RWPE2 (cell line): ENCODE data around the gene GTF2F2.

ENCODE experiments used
- ATAC-seq: fragments of 200-7000 bp; cut with Tn5 transposase; 3 replicates; pipeline ENCODE4 v1.9.1; 2021; ENCODE audit warnings: low read depth
- DNase-seq: peaks from one replicate; pipeline ENCODE4 v3.0.0-alpha.2; 2020; ENCODE audit warnings: low spot score
- H3K27ac ChIP-seq: fragments of 450-650 bp; 2 replicates; pipeline ENCODE4 v1.5.1; 2017; ENCODE audit warnings: mild to moderate bottlenecking; ENCODE audit not compliant: poor library complexity, severe bottlenecking
- H3K27me3 ChIP-seq: fragments of 250-450 bp; sonication (Bioruptor Pico); 2 replicates; pipeline ENCODE4 v1.5.1; 2021; ENCODE audit warnings: mild to moderate bottlenecking, moderate library complexity; ENCODE audit not compliant: insufficient read depth, poor library complexity, severe bottlenecking
- H3K36me3 ChIP-seq: fragments of 250-450 bp; sonication (Bioruptor Pico); 2 replicates; pipeline ENCODE4 v1.5.1; 2020; ENCODE audit warnings: low read depth, mild to moderate bottlenecking, moderate library complexity
- H3K4me1 ChIP-seq: fragments of 250-450 bp; sonication (Bioruptor Pico); 2 replicates; pipeline ENCODE4 v1.5.1; 2021; ENCODE audit warnings: mild to moderate bottlenecking, moderate library complexity; ENCODE audit not compliant: insufficient read depth, poor library complexity, severe bottlenecking
- H3K4me3 ChIP-seq: fragments of 250-450 bp; sonication (Bioruptor Pico); 2 replicates; pipeline ENCODE4 v1.5.1; 2021; ENCODE audit warnings: mild to moderate bottlenecking, moderate library complexity; ENCODE audit not compliant: severe bottlenecking
- H3K9me3 ChIP-seq: fragments of 250-450 bp; sonication (Bioruptor Pico); 2 replicates; pipeline ENCODE4 v1.5.1; 2021; ENCODE audit warnings: mild to moderate bottlenecking, moderate library complexity; ENCODE audit not compliant: severe bottlenecking
- CTCF ChIP-seq: fragments of 450-650 bp; IDR thresholded peaks from one replicate; pipeline ENCODE4 v1.5.1; 2017; ENCODE audit warnings: mild to moderate bottlenecking, moderate library complexity; ENCODE audit not compliant: poor library complexity, severe bottlenecking

The GTF2F2 gene

DNA sequence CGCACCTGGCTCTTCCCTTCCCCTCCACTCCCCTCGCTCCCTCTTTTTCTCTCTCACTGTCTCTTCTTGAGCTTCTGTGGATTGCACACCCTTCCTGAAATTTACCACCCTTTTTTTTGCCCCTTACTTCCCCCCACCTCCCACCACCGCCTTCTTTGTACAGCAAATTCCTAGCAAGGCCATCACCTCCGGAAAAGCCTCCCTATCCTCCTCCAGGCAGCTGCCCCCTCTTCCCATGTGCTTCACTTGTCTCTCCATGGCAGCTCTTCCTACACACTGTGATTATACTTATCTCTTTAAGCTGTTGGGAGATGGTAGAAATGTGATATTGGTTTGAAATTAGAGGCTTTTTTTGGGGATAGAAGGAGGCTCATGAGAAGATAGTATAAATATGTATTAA is 108.9 kb downstream of the GTF2F2 start:
- H3K27me3 ChIP-seq: no peaks in the 10 kb centered on the region
- no peak for ATAC-seq
- H3K27ac ChIP-seq: no peak overlapping the region
- H3K4me3 ChIP-seq: no peak overlapping the region
- H3K9me3 ChIP-seq: no peaks in the 10 kb centered on the region
- no peak for TF ChIP-seq CTCF
- no peaks in the 10 kb centered on the region for H3K4me1 ChIP-seq
- DNase-seq: no peak
- H3K36me3 ChIP-seq: no peaks in the 10 kb centered on the region

DNA sequence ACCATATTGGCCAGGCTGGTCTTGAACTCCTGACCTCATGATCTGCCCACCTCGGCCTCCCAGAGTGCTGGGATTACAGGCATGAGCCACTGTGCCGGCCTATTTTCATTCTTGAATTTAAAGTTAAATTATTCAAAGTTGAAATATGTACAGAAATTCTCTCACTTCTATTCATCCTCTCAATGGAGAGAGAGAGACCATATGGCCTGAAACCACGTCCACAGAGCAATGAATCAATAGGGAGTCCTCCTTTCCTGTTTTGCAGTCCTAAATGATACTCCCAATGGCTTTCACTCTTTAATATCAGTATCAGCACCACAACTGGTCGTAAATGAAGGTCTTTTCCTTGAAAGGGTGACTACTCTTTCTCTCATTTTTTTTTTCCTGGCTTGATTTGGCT is 111.0 kb downstream of the GTF2F2 start:
- no peak for ATAC-seq
- Histone ChIP-seq H3K27ac (no peak overlapping the region), H3K9me3 (no peaks in the 10 kb centered on the region), H3K4me1 (peaks cover 11% of the 10 kb centered on the region), H3K27me3 (no peaks in the 10 kb centered on the region), H3K4me3 (no peak overlapping the region), H3K36me3 (no peaks in the 10 kb centered on the region)
- DNase-seq: no peak
- no peak for TF ChIP-seq CTCF

GRCh38 chr13:45231722-45232121 is 111.4 kb downstream of the GTF2F2 start:
- no peak overlapping the region for H3K27ac ChIP-seq

GRCh38 chr13:45232591-45232990 is 112.3 kb downstream of the GTF2F2 start:
- no peaks in the 10 kb centered on the region for H3K27me3 ChIP-seq
- no peak for ATAC-seq
- H3K4me1 ChIP-seq: peaks cover 21% of the 10 kb centered on the region
- H3K36me3 ChIP-seq: no peaks in the 10 kb centered on the region
- H3K27ac ChIP-seq: no peak overlapping the region
- DNase-seq: no peak
- TF ChIP-seq CTCF: no peak
- H3K4me3 ChIP-seq: no peak overlapping the region
- H3K9me3 ChIP-seq: no peaks in the 10 kb centered on the region

More at GRCh38 chr13:45231722-45232121, 111.4 kb downstream of the GTF2F2 start:
- H3K36me3 ChIP-seq: no peaks in the 10 kb centered on the region
- DNase-seq (no peak), ATAC-seq (no peak)
- no peaks in the 10 kb centered on the region for H3K27me3 ChIP-seq
- no peak for TF ChIP-seq CTCF
- peaks cover 15% of the 10 kb centered on the region for H3K4me1 ChIP-seq
- H3K9me3 ChIP-seq: no peaks in the 10 kb centered on the region
- no peak overlapping the region for H3K4me3 ChIP-seq

DNA sequence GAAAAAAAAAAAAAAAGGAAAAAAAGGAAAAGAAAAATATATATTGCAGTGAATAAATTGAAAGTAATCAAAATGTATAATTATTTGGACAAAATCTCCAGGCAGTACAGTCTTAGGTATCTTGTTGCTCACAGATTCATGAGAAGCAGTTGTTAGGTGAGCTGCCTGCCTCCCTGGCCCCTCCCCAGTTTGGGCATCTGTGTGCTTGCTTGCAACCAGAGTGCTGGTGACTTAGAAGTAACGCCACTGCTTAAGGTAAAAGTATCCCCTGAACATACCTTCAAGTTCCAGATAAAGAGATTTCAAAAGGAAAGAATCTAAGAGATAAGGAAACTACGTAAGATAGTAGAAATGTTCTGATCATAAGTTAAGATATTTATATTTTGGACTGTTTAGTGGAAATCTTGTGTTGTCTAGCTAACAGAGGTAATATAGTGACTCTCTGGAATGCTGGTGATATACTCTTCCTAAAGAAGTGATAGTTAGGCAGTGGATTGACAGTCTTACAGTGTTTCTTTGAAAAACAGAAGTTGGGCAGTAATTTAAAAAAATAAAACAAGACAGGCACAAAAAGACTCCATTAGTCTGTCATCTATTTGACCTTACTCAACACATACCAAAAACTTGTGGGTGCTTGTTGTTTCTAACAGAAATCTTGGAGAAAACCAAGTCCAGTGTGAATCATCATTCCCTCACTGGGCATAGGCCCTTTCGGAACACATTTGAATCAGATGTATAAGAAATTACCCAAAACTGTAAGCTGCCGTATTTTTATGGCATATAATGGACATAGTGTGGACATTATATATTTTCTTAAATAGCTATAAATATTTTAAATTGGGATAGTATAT is 118.9 kb downstream of the GTF2F2 start:
- H3K36me3 ChIP-seq: no peaks in the 10 kb centered on the region
- TF ChIP-seq CTCF: no peak
- no peaks in the 10 kb centered on the region for H3K9me3 ChIP-seq
- H3K27me3 ChIP-seq: no peaks in the 10 kb centered on the region
- peaks cover 69% of the 10 kb centered on the region for H3K4me1 ChIP-seq
- ATAC-seq (peak; percentile 73), DNase-seq (no peak)
- H3K27ac ChIP-seq: peak overlapping the region; percentile 95
- H3K4me3 ChIP-seq: no peak overlapping the region
